H1 (cell line): ENCODE measurements around the gene LRP8.

Source experiments
- CHD7 ChIP-seq: fragments of 300-600 bp; sonication (generic); IDR thresholded peaks from 2 replicates; pipeline ENCODE4 v1.7.1; 2012; ENCODE audit warnings: low read length, moderate library complexity, mild to moderate bottlenecking, inconsistent platforms; ENCODE audit not compliant: insufficient replicate concordance
- CREB1 ChIP-seq: IDR thresholded peaks from 2 replicates; pipeline ENCODE4 v1.6.1; 2012; ENCODE audit warnings: inconsistent platforms
- CTCF ChIP-seq, 3 experiments: IDR thresholded peaks; 1 replicate in 2 of 3; 2 replicates in 1 of 3; pipeline versions ENCODE4 v1.5.1 to v1.6.1; 2011; ENCODE audit warnings: low read length in 3 of 3, mild to moderate bottlenecking in 3 of 3, inconsistent platforms in 2 of 3, low read depth in 1 of 3, moderate library complexity in 1 of 3; ENCODE audit not compliant: insufficient read depth in 1 of 3; ENCODE audit errors: control extremely low read depth in 1 of 3
- EZH2 ChIP-seq: fragments of 200-600 bp; sonication (generic); IDR thresholded peaks from 2 replicates; pipeline ENCODE4 v1.7.1; 2012; ENCODE audit warnings: low read depth, mild to moderate bottlenecking, moderate library complexity, low read length, inconsistent platforms; ENCODE audit not compliant: severe bottlenecking
- GABPA ChIP-seq: IDR thresholded peaks from 2 replicates; pipeline ENCODE4 v1.6.1; 2011; ENCODE audit warnings: mild to moderate bottlenecking, low read length, moderate library complexity, borderline replicate concordance; ENCODE audit not compliant: insufficient read depth
- JUND ChIP-seq: IDR thresholded peaks from 2 replicates; pipeline ENCODE4 v1.6.1; 2011; ENCODE audit warnings: mild to moderate bottlenecking, improper control_type of control experiment, low read length
- MAFK ChIP-seq: IDR thresholded peaks from 2 replicates; pipeline ENCODE4 v1.6.1; 2012; ENCODE audit warnings: low read depth, mild to moderate bottlenecking, improper control_type of control experiment, low read length
- POLR2A ChIP-seq, 2 experiments: IDR thresholded peaks; 1 replicate in 1 of 2; 2 replicates in 1 of 2; pipeline ENCODE4 v1.6.1; 2011; ENCODE audit warnings: low read depth in 2 of 2, low read length in 2 of 2, mild to moderate bottlenecking in 2 of 2; ENCODE audit errors: control extremely low read depth in 1 of 2
- RAD21 ChIP-seq, 2 experiments: IDR thresholded peaks in 1 of 2; conservative IDR thresholded peaks in 1 of 2; 2 replicates each; pipeline ENCODE4 v1.6.1; 2011; ENCODE audit warnings: low read depth in 2 of 2, low read length in 2 of 2, improper control_type of control experiment in 1 of 2, inconsistent platforms in 1 of 2, mild to moderate bottlenecking in 1 of 2, moderate library complexity in 1 of 2
- SP1 ChIP-seq: IDR thresholded peaks from 2 replicates; pipeline ENCODE4 v1.6.1; 2011; ENCODE audit warnings: low read depth, low read length
- TEAD4 ChIP-seq: IDR thresholded peaks from 2 replicates; pipeline ENCODE4 v1.6.1; 2012; ENCODE audit warnings: low read depth, low read length, inconsistent platforms, mixed read lengths

- TF ChIP-seq SP1 (no peak), POLR2A (IDR thresholded peaks at IDR 0.05; ENCODE audit: control extremely low read depth in 1 of 2, low read depth in 2 of 2, low read length in 2 of 2) (no peak), GABPA (no peak), EZH2 (no peak), TEAD4 (no peak), CTCF (IDR thresholded peaks at IDR 0.05; ENCODE audit: control extremely low read depth in 1 of 3, insufficient read depth in 1 of 3, low read depth in 1 of 3, low read length in 3 of 3) (no peak), RAD21 (IDR thresholded peaks at IDR 0.05 in 1 of 2, conservative IDR thresholded peaks at IDR 0.05 in 1 of 2; ENCODE audit: low read depth in 2 of 2, low read length in 2 of 2) (no peak), JUND (no peak), CREB1 (no peak), CHD7 (no peak), MAFK (no peak)
These were observed 23.2 kb upstream of the LRP8 start for GRCh38 chr1:53350853-53351767.
